ENCODE data around the gene TRIM44.
"Not testable (repeated sequence)": the region's sequence is repeated elsewhere in the genome, so short reads cannot be mapped to it uniquely, and the experiment has no call there.

Gene TRIM44

GRCh38 chr11:35855671-35856070 lies 193.1 kb downstream of the TRIM44 start:
- no peak for DNase-seq (ENCODE audit: low spot score)

- DNase-seq (ENCODE audit: low spot score) = no peak
These were observed 193.7 kb downstream of the TRIM44 start for GRCh38 chr11:35856259-35856658.

- DNase-seq (ENCODE audit: low spot score) = no peak
These were observed 194.2 kb downstream of the TRIM44 start for GRCh38 chr11:35856756-35857155.

- no peak for DNase-seq (ENCODE audit: low spot score)
These were observed 195.3 kb downstream of the TRIM44 start for GRCh38 chr11:35857922-35858321.

GRCh38 chr11:35859301-35859700 lies 196.7 kb downstream of the TRIM44 start:
- DNase-seq (ENCODE audit: low spot score) = no peak

GRCh38 chr11:35860194-35860593 lies 197.6 kb downstream of the TRIM44 start:
- DNase-seq (ENCODE audit: low spot score) = not testable (repeated sequence)

GRCh38 chr11:35861191-35861590 lies 198.6 kb downstream of the TRIM44 start:
- no peak for DNase-seq (ENCODE audit: low spot score)

- no peak for DNase-seq (ENCODE audit: low spot score)
These were observed 200.1 kb downstream of the TRIM44 start for GRCh38 chr11:35862666-35863065.

GRCh38 chr11:35864131-35864530 lies 201.6 kb downstream of the TRIM44 start:
- no peak for DNase-seq (ENCODE audit: low spot score)

- DNase-seq (ENCODE audit: low spot score) = no peak
These were observed 204.0 kb downstream of the TRIM44 start for GRCh38 chr11:35866601-35867000.

Data from kidney capillary endothelial cell (primary cell).